Vagina (tissue), 2 donors: Measurements from ENCODE around the gene KCNK3.

ENCODE experiments used
- POLR2A ChIP-seq, 2 donors: fragments of 450-650 bp; IDR thresholded peaks; one replicate each; pipeline ENCODE4 v1.6.1; 2017; ENCODE audit warnings: antibody characterized with exemption in 2 of 2, mild to moderate bottlenecking in 2 of 2, moderate library complexity in 2 of 2
- TF ChIP-seq, protein P1 (sequence below), 3 experiments: fragments of 450-650 bp in 2 of 3; fragments of 200-600 bp in 1 of 3; sonication (generic) in 1 of 3; IDR thresholded peaks; one replicate each; pipeline ENCODE4 v1.5.1; 2017 to 2019; ENCODE audit warnings: antibody characterized with exemption in 3 of 3, mild to moderate bottlenecking in 2 of 3, moderate library complexity in 2 of 3

DNA sequence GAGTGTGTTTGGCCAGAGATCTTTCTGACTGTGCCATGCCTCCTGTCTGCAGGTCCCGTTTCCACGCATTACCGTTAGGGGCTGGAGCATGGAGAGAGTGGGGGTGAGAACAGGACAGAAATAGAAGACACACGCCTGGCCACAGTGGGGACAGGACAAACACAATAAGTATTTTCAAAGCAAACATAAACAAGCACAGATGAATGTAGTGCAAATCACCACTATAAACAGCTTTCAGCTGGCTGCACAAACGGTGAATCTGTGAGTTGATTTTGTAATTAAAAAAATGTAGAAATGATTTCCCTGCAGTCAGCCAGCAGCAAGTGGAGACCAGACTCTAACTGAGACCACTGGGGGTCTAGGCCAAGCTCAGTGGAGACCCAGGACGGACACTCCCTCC is 6.8 kb downstream of the KCNK3 start:
- no peak for TF ChIP-seq POLR2A (IDR thresholded peaks at IDR 0.05)
- TF ChIP-seq, protein P1, sequence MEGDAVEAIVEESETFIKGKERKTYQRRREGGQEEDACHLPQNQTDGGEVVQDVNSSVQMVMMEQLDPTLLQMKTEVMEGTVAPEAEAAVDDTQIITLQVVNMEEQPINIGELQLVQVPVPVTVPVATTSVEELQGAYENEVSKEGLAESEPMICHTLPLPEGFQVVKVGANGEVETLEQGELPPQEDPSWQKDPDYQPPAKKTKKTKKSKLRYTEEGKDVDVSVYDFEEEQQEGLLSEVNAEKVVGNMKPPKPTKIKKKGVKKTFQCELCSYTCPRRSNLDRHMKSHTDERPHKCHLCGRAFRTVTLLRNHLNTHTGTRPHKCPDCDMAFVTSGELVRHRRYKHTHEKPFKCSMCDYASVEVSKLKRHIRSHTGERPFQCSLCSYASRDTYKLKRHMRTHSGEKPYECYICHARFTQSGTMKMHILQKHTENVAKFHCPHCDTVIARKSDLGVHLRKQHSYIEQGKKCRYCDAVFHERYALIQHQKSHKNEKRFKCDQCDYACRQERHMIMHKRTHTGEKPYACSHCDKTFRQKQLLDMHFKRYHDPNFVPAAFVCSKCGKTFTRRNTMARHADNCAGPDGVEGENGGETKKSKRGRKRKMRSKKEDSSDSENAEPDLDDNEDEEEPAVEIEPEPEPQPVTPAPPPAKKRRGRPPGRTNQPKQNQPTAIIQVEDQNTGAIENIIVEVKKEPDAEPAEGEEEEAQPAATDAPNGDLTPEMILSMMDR (IDR thresholded peaks at IDR 0.05): no peak
